PC-9 (cell line): Measurements from ENCODE around the gene MXD4. TPM values are rescaled to one million over a fixed set of nuclear protein-coding genes. Genes with fewer than 3 reads are reported as not detected.
A peak's percentile ranks its signal among the peaks of the same experiment; 100 is the strongest.
"Not testable (repeated sequence)": the region's sequence is repeated elsewhere in the genome, so short reads cannot be mapped to it uniquely, and the experiment has no call there.

Experiments used
- BruUV-seq: library from RNA; stranded (reverse); fragments of 400-500 nt; replicated peaks from 2 replicates; lab custom pipeline; 2021; lab: Mats Ljungman, UMichigan
- CTCF ChIA-PET: fragments of 300-600 bp; sonication (Branson Sonifier 250); formaldehyde crosslinking; loops from one replicate; lab custom pipeline; 2022; ENCODE audit warnings: antibody characterized with exemption; lab: Charles Lee
- POLR2A ChIA-PET: fragments of 300-600 bp; sonication (Branson Sonifier 250); formaldehyde crosslinking; loops from one replicate; lab custom pipeline; 2022; ENCODE audit warnings: antibody characterized with exemption; ENCODE audit not compliant: unreplicated experiment; lab: Charles Lee
- DNase-seq, 2 experiments: peaks; one replicate each; pipeline versions ENCODE4 v3.0.0 to v3.0.0-alpha.2; 2015 to 2022; ENCODE audit warnings: mixed read lengths in 1 of 2
- H2AFZ ChIP-seq: fragments of 200-600 bp; sonication (generic); 2 replicates; pipeline ENCODE4 v1.8.1; 2017; ENCODE audit warnings: antibody characterized with exemption
- H3F3A ChIP-seq: fragments of 200-600 bp; sonication (generic); 2 replicates; pipeline ENCODE4 v1.8.1; 2017; ENCODE audit warnings: antibody characterized with exemption, mild to moderate bottlenecking, low read depth; ENCODE audit not compliant: insufficient read depth
- H3K27ac ChIP-seq: fragments of 200-600 bp; sonication (generic); 2 replicates; pipeline ENCODE4 v1.6.1; 2016; ENCODE audit warnings: mixed run types
- H3K27me3 ChIP-seq: fragments of 200-600 bp; sonication (generic); 2 replicates; pipeline ENCODE4 v1.6.1; 2016; ENCODE audit warnings: low read depth, mixed run types; ENCODE audit not compliant: insufficient read depth
- H3K36me3 ChIP-seq: fragments of 200-600 bp; sonication (generic); 2 replicates; pipeline ENCODE4 v1.6.1; 2016; ENCODE audit warnings: low read depth, mixed run types
- H3K4me1 ChIP-seq: fragments of 200-600 bp; sonication (generic); replicated peaks from 2 replicates; pipeline ENCODE4 v1.6.1; 2016; ENCODE audit warnings: mixed run types; ENCODE audit not compliant: insufficient read depth
- H3K4me2 ChIP-seq: fragments of 200-600 bp; sonication (generic); 2 replicates; pipeline ENCODE4 v1.6.1; 2017; ENCODE audit warnings: mixed run types
- H3K4me3 ChIP-seq: fragments of 200-600 bp; sonication (generic); 2 replicates; pipeline ENCODE4 v1.6.1; 2016; ENCODE audit warnings: mixed run types
- H3K79me2 ChIP-seq: fragments of 200-600 bp; sonication (generic); 2 replicates; pipeline ENCODE4 v1.6.1; 2017; ENCODE audit warnings: low read depth, mixed run types
- H3K9me2 ChIP-seq: fragments of 200-600 bp; sonication (generic); 2 replicates; pipeline ENCODE4 v1.8.1; 2017; ENCODE audit warnings: mild to moderate bottlenecking; ENCODE audit not compliant: insufficient read depth
- H3K9me3 ChIP-seq: fragments of 200-600 bp; sonication (generic); 2 replicates; pipeline ENCODE4 v1.8.1; 2016; ENCODE audit warnings: low read depth; ENCODE audit not compliant: insufficient read depth
- H4K20me1 ChIP-seq: fragments of 200-600 bp; sonication (generic); 2 replicates; pipeline ENCODE4 v1.8.1; 2017; ENCODE audit not compliant: insufficient read depth
- CTCF ChIP-seq: fragments of 200-600 bp; sonication (generic); conservative IDR thresholded peaks from 2 replicates; pipeline ENCODE4 v1.6.1; 2017; ENCODE audit warnings: mixed run types, antibody characterized with exemption, mild to moderate bottlenecking, moderate library complexity
- EZH2 ChIP-seq: fragments of 200-600 bp; sonication (generic); IDR thresholded peaks from 2 replicates; pipeline ENCODE4 v1.8.0; 2017; ENCODE audit warnings: antibody characterized with exemption, low read depth
- intact Hi-C: fragments of 100-400 bp; cut with micrococcal nuclease; formaldehyde crosslinking; loops from one replicate; pipeline ENCODE4 v1.10.0; 2022; ENCODE audit not compliant: unreplicated experiment
- total RNA-seq: library from RNA; stranded (reverse); gene quantifications from 2 replicates; pipeline ENCODE4 v1.2.3, GENCODE V29; 2021

The MXD4 gene
- total RNA-seq, 1 experiment from 2014 or later = 37.0 TPM

GRCh38 chr4:2222838-2223237, 39.1 kb downstream of the MXD4 start:
- CTCF ChIA-PET = interaction anchor here (0.5 kb wide), 1 partner anchor 220 kb away, joined by 5 read pairs; no protein-coding TSS in a partner anchor

GRCh38 chr4:2221378-2221777, 40.5 kb downstream of the MXD4 start:
- H3K4me2 ChIP-seq, H3K36me3 ChIP-seq, H3K9me3 ChIP-seq, CTCF ChIA-PET, H3K4me3 ChIP-seq, H3K9me2 ChIP-seq, H4K20me1 ChIP-seq, BruUV-seq, H2AFZ ChIP-seq, H3K27ac ChIP-seq, H3K79me2 ChIP-seq, H3K27me3 ChIP-seq, DNase-seq: not testable (repeated sequence)
- H3F3A ChIP-seq = peaks cover 15% of the 10 kb centered on the region; the same call in 1 of the 2 replicates
- H3K4me1 ChIP-seq = peaks cover 14% of the 10 kb centered on the region
- intact Hi-C loops = loop anchor here (2.0 kb wide), 1 partner anchor 817 kb away; no protein-coding TSS in a partner anchor
- POLR2A ChIA-PET = interaction anchor here (0.5 kb wide), 1 partner anchor 17 kb away, joined by 3 read pairs; no protein-coding TSS in a partner anchor

More at GRCh38 chr4:2222838-2223237, 39.1 kb downstream of the MXD4 start:
- Histone ChIP-seq H3K4me1 (peaks cover 14% of the 10 kb centered on the region), H4K20me1 (no peaks in the 10 kb centered on the region; the same call in 1 of the 2 replicates), H3K27me3 (no peaks in the 10 kb centered on the region), H3F3A (peaks cover 15% of the 10 kb centered on the region; the same call in 1 of the 2 replicates), H3K9me3 (no peaks in the 10 kb centered on the region), H3K36me3 (no peaks in the 10 kb centered on the region), H3K9me2 (no peaks in the 10 kb centered on the region), H3K79me2 (no peaks in the 10 kb centered on the region), H3K27ac (no peak overlapping the region), H3K4me2 (0 out of 2 replicates have a peak overlapping the region, but pooled peaks have one; percentile 10), H2AFZ (no peak overlapping the region), H3K4me3 (no peak overlapping the region)
- peak; percentile 64 to 82 for DNase-seq
- BruUV-seq = no TSS peak
- no peak for TF ChIP-seq EZH2
- no peak for TF ChIP-seq CTCF
- POLR2A ChIA-PET = interaction anchor here (0.5 to 0.6 kb wide), 4 partner anchors 39 to 361 kb away, joined by 3 to 12 read pairs (median 6); no protein-coding TSS in a partner anchor
- intact Hi-C loops = loop anchor here (2.0 kb wide), 1 partner anchor 246 kb away; the partner anchor contains the start of gene RNF4

- H3K9me3 ChIP-seq = no peaks in the 10 kb centered on the region
- H3K79me2 ChIP-seq = no peaks in the 10 kb centered on the region
- H3K27me3 ChIP-seq = no peaks in the 10 kb centered on the region
- no peak overlapping the region for H3K27ac ChIP-seq
- no peak overlapping the region for H2AFZ ChIP-seq
- H3K36me3 ChIP-seq = no peaks in the 10 kb centered on the region
- H3K4me3 ChIP-seq = no peak overlapping the region
- TF ChIP-seq CTCF = peak; percentile 89
- TF ChIP-seq EZH2 = no peak
- intact Hi-C loops = loop anchor here (1.0 to 2.0 kb wide), 2 partner anchors 221 to 819 kb away; no protein-coding TSS in a partner anchor
- ChIA-PET CTCF (interaction anchor here (0.6 to 1.1 kb wide), 9 partner anchors 59 to 859 kb away, joined by 3 to 7 read pairs (median 4); no protein-coding TSS in a partner anchor), POLR2A (interaction anchor here (0.6 kb wide), 1 partner anchor 270 kb away, joined by 3 read pairs; no protein-coding TSS in a partner anchor)
- H4K20me1 ChIP-seq = no peaks in the 10 kb centered on the region; the same call in 1 of the 2 replicates
- H3K4me2 ChIP-seq = no peak overlapping the region
- no TSS peak for BruUV-seq
- peak; percentile 60 to 73 for DNase-seq
- no peaks in the 10 kb centered on the region for H3K9me2 ChIP-seq
- peaks cover 14% of the 10 kb centered on the region for H3K4me1 ChIP-seq
- H3F3A ChIP-seq = peaks cover 15% of the 10 kb centered on the region; the same call in 1 of the 2 replicates
These were observed 41.8 kb downstream of the MXD4 start for GRCh38 chr4:2220016-2220630.
